Measurements from ENCODE around the gene USP2. TPM values are rescaled to one million over a fixed set of nuclear protein-coding genes. Genes with fewer than 3 reads are reported as not detected.

The USP2 gene
- total RNA-seq, 2 donors from 2014 or later = 2.3 to 10.8 TPM

DNA sequence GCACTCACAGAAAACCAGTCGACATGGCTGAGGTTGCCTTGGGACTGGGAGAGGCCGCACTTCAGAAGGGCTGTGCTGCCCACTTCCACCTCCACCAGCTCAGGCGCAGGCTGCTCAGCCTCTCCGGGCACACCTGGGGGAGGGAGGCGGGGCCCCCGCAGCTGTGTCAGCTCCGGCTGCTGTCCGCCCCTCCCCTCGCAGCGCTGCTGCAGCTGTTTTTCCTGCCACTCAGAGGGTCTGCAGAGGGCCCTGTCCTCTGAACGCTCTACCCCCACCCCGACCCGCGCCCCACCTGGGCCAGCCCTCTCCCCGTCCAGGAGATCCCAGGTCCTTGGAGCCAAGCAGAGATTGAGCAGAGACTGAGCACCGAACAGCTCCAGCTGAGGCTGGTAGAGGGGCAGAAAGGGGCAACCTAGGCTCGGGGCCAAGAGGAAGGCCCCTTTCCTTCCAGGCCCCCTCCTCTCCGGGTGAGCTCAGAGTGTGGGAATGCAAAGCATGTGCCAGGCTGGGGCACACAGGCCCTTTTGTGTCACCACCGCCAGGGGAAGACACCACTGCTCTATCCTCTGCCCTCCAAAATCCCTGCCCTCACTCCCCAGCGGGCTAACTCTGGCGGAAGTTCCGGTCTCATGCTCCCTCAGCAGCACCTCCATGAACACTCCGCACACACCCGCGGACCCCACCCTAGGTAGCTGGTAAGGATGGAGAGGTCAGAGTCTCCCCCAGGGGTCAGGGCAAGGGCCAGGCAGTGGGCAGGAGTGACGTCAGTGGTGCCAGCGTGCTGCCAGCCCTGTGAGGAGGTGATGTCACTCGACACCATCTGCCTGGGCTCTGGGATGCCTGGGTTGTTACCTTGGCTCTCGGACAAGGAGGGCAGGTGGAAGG is 66.1 kb downstream of the USP2 start:
- Histone ChIP-seq H3K4me1 (replicated peaks) (no peaks in the 10 kb centered on the region), H3K27me3 (replicated peaks; ENCODE audit: insufficient read depth) (peaks cover 3% of the 10 kb centered on the region), H3K9me3 (no peaks in the 10 kb centered on the region), H3K36me3 (no peaks in the 10 kb centered on the region), H3K27ac (peak overlapping the region; percentile 66 to 72), H3K4me3 (peak overlapping the region; percentile 28 to 40)
- WGBS = 6% methylated on average over 24 of the region's 29 CpGs
- no peak for TF ChIP-seq POLR2AphosphoS5 (IDR thresholded peaks at IDR 0.05)
- no peak for TF ChIP-seq POLR2A (IDR thresholded peaks at IDR 0.05)
- TF ChIP-seq, protein P1, sequence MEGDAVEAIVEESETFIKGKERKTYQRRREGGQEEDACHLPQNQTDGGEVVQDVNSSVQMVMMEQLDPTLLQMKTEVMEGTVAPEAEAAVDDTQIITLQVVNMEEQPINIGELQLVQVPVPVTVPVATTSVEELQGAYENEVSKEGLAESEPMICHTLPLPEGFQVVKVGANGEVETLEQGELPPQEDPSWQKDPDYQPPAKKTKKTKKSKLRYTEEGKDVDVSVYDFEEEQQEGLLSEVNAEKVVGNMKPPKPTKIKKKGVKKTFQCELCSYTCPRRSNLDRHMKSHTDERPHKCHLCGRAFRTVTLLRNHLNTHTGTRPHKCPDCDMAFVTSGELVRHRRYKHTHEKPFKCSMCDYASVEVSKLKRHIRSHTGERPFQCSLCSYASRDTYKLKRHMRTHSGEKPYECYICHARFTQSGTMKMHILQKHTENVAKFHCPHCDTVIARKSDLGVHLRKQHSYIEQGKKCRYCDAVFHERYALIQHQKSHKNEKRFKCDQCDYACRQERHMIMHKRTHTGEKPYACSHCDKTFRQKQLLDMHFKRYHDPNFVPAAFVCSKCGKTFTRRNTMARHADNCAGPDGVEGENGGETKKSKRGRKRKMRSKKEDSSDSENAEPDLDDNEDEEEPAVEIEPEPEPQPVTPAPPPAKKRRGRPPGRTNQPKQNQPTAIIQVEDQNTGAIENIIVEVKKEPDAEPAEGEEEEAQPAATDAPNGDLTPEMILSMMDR (IDR thresholded peaks at IDR 0.05) = no peak
- no peak for DNase-seq (ENCODE audit: low spot score)
- intact Hi-C loops (cut with DNase I) = loop anchor here (2.0 kb wide), 1 partner anchor 59 kb away; no protein-coding TSS in a partner anchor

DNA sequence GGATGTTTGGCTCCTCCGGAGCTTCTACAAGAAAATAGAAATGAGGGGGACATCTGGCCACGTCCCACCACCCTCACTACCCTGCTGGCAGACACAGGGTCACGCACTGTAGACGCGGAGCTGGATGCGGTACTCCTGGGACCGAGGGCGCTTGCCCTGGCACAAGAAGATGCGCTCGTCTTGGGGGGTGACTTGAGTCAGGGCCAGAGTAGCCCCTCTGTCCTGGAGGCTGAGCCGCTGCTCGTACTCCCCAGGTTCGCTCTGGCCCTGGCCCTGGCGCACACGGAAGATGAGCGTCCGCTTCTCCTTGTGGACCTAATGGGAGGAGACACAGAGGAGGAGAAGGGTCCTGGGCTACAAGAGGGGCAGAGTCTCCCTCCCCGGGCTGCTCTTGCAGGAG is 66.8 kb downstream of the USP2 start:
- TF ChIP-seq POLR2AphosphoS5 (IDR thresholded peaks at IDR 0.05) (no peak), POLR2A (IDR thresholded peaks at IDR 0.05) (no peak)
- TF ChIP-seq, protein P1 (IDR thresholded peaks at IDR 0.05) = no peak
- no peak for DNase-seq (ENCODE audit: low spot score)
- 66% methylated on average over 15 of the region's 18 CpGs for WGBS
- Histone ChIP-seq H3K4me3 (no peak overlapping the region), H3K4me1 (replicated peaks) (no peaks in the 10 kb centered on the region), H3K36me3 (no peaks in the 10 kb centered on the region), H3K27ac (peak overlapping the region in 1 of 2 donors; percentile 72), H3K27me3 (replicated peaks; ENCODE audit: insufficient read depth) (peaks cover 2% of the 10 kb centered on the region), H3K9me3 (no peaks in the 10 kb centered on the region)
- intact Hi-C loops (cut with DNase I) = no loop called here

DNA sequence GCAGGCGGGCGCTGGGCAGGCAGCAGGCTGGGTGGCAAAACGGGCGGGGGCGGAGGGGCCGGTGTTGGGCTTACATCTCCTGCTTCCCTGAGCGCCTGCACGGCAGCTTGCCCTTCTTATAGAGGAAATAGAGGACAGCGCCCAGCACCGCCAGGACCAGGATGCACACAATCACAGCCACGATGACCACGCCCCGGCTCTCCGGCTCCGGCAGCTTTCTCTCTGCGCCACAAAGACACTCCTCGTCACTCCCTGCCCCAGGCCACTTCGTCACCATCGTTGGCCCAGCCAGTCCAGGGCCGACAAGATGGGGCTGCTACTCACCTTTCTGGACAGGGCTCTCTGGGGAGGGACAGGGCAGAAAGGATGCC is 70.8 kb downstream of the USP2 start:
- intact Hi-C loops (cut with DNase I) = no loop called here

DNA sequence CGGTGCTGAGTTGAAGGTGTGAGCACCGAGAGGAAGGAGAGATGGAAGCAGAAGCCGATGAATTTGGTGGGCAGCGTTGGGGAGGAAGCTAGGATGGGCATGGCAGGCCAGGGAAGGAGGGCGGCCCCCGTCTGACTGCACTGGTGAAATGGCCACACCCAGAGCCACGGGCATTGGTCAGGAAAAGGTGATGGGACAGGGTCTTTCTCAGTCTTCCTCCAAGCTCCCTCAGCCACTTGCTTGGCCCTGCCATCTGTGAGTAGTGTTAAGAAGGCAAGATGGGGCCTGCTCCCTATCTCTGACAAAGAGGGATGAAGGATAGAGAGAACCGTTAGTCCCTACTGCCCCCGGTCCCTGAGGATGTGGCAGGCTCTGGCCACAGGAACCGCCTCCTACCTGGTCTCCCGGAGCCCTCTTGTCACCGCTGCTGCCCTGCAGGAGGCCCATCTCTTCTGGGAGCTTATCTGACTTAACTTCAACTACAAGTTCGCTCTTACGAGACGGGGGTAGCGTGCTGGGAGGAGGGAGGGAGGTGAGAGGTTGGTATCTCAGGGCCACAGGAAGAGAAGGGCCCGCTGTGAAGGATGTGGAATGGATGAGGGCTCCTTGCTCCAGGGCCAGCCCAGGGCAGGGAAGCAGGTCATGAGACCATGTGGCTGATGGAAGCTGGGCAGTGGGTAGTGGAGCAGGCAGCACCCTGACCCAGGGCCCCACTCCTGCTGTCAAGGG is 71.4 kb downstream of the USP2 start:
- Histone ChIP-seq H3K27me3 (replicated peaks; ENCODE audit: insufficient read depth) (no peaks in the 10 kb centered on the region), H3K9me3 (no peaks in the 10 kb centered on the region), H3K36me3 (no peaks in the 10 kb centered on the region), H3K27ac (no peak overlapping the region), H3K4me1 (replicated peaks) (no peaks in the 10 kb centered on the region), H3K4me3 (no peak overlapping the region)
- TF ChIP-seq, protein P1 (IDR thresholded peaks at IDR 0.05) = no peak
- TF ChIP-seq POLR2A (IDR thresholded peaks at IDR 0.05) (no peak), POLR2AphosphoS5 (IDR thresholded peaks at IDR 0.05) (no peak)
- 85% methylated on average over 17 of the region's 17 CpGs for WGBS
- no peak for DNase-seq (ENCODE audit: low spot score)
- intact Hi-C loops (cut with DNase I) = no loop called here

More for the DNA sequence above, 70.8 kb downstream of the USP2 start:
- H3K27ac ChIP-seq = no peak overlapping the region
- TF ChIP-seq POLR2AphosphoS5 (IDR thresholded peaks at IDR 0.05) (no peak), POLR2A (IDR thresholded peaks at IDR 0.05) (no peak)
- TF ChIP-seq, protein P1 (IDR thresholded peaks at IDR 0.05) = no peak
- no peaks in the 10 kb centered on the region for H3K36me3 ChIP-seq
- H3K9me3 ChIP-seq = no peaks in the 10 kb centered on the region
- no peak overlapping the region for H3K4me3 ChIP-seq
- no peak for DNase-seq (ENCODE audit: low spot score)
- 80% methylated on average over 20 of the region's 20 CpGs for WGBS
- H3K4me1 ChIP-seq (replicated peaks) = no peaks in the 10 kb centered on the region
- H3K27me3 ChIP-seq (replicated peaks; ENCODE audit: insufficient read depth) = no peaks in the 10 kb centered on the region
